ENCODE measurements around the gene SRPRA. TPM values are rescaled to one million over a fixed set of nuclear protein-coding genes. Genes with fewer than 3 reads are reported as not detected.

Gene SRPRA
- total RNA-seq, 2 experiments from 2014 or later, result 131 to 139 TPM

DNA sequence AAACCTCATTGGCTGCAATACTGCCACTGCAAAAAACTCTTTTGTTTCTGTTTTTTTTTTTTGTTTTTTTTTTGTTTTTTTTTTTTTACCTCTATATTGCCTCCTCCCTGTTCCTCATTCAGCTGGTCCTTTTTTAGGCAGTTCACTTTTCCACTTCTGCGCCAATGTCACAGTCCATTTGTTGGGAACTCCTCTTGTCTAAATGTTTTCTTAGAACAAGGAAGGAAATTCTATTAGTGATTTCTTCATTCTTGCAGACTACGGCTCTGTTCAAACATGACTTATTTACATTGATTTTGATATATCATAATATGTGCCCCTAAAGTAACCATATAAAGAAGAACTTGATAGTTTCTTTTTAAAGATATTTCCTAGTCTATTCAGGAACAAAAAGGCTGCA lies 54.3 kb downstream of the SRPRA start:
- Mint-ChIP-seq H3K27me3 (no peaks in the 10 kb centered on the region), H3K9me3 (ENCODE audit: low read depth) (no peaks in the 10 kb centered on the region), H3K36me3 (ENCODE audit: low read depth) (peaks cover 12% of the 10 kb centered on the region), H3K4me1 (peaks cover 51% of the 10 kb centered on the region), H3K4me3 (no peak overlapping the region), H3K27ac (no peak overlapping the region)
- DNase-seq (no peak), ATAC-seq (no peak)
- CTCF ChIA-PET, result no interaction called here
- POLR2A ChIA-PET, result no interaction called here
- intact Hi-C loops (cut with DNase I, micrococcal nuclease), result loop anchor here (5.0 to 10.0 kb wide), 2 partner anchors 68 to 1590 kb away; partner anchors contain the start of genes TBRG1 (in 1 of the 2) and TIRAP (in 1 of the 2)

Other genes with a start within 250 kb of the SRPRA start
- 1 to 10 TPM; 1.8 to 3.2 TPM for gene CDON, start 206.0 kb downstream of the SRPRA start, total RNA-seq
- 10 to 100 TPM; 31.0 to 33.9 TPM for gene RPUSD4, start 57.2 kb downstream of the SRPRA start, total RNA-seq
- 1 to 10 TPM; 8.9 to 9.0 TPM for gene FAM118B, start 57.1 kb downstream of the SRPRA start, total RNA-seq
- 10 to 100 TPM; 39.0 to 43.7 TPM for gene FOXRED1, start 259 bp upstream of the SRPRA start, total RNA-seq
- gene TIRAP, start 14.2 kb upstream of the SRPRA start, total RNA-seq, result 1 to 10 TPM; 5.3 to 7.5 TPM
- 10 to 100 TPM; 29.7 to 39.3 TPM for gene DCPS, start 35.2 kb upstream of the SRPRA start, total RNA-seq
- 1 to 10 TPM; 7.5 to 9.1 TPM for gene ST3GAL4, start 86.8 kb upstream of the SRPRA start, total RNA-seq

Measured in activated CD4-positive, alpha-beta T cell treated with anti-CD3 and anti-CD28 coated beads for 36 hours (primary cell).